Stimulated activated naive CD8-positive, alpha-beta T cell treated with anti-CD3 and anti-CD28 coated beads, Interleukin-15, amount 100 ng/mL, for 72 hours (primary cell): Measurements from ENCODE around the gene CDT1.

ENCODE experiments used
- ATAC-seq: fragments of 150-1000 bp; cut with Tn5 transposase; 2 replicates; pipeline ENCODE4 v1.10.0; 2021; ENCODE audit warnings: mild to moderate bottlenecking, moderate library complexity
- DNase-seq, 2 donors: peaks; one replicate each; pipeline ENCODE4 v3.0.0; 2021 to 2022
- H3K27ac Mint-ChIP-seq, 2 donors: one replicate each; pipeline ENCODE4 v1.8.0; 2022; ENCODE audit warnings: mild to moderate bottlenecking in 2 of 2, mixed read lengths in 2 of 2, moderate library complexity in 2 of 2
- H3K27me3 Mint-ChIP-seq: one replicate; pipeline ENCODE4 v1.8.0; 2022; ENCODE audit warnings: mixed read lengths
- H3K4me1 Mint-ChIP-seq: one replicate; pipeline ENCODE4 v1.8.0; 2022; ENCODE audit warnings: mild to moderate bottlenecking, mixed read lengths
- H3K4me3 Mint-ChIP-seq, 2 donors: one replicate each; pipeline ENCODE4 v1.8.0; 2022; ENCODE audit warnings: mild to moderate bottlenecking in 2 of 2, mixed read lengths in 2 of 2, moderate library complexity in 1 of 2
- H3K9me3 Mint-ChIP-seq, 2 donors: one replicate each; pipeline ENCODE4 v1.8.0; 2022; ENCODE audit warnings: mixed read lengths in 2 of 2

Gene CDT1

GRCh38 chr16:88856122-88856827, 52.7 kb downstream of the CDT1 start:
- DNase-seq = peak in 1 of 2 donors; percentile 20
- H3K4me1 Mint-ChIP-seq = peaks cover 39% of the 10 kb centered on the region
- H3K27me3 Mint-ChIP-seq = no peaks in the 10 kb centered on the region
- H3K4me3 Mint-ChIP-seq = peak overlapping the region; percentile 91 to 100
- H3K9me3 Mint-ChIP-seq = no peaks in the 10 kb centered on the region
- H3K27ac Mint-ChIP-seq = peak overlapping the region in 1 of 2 donors; percentile 6
- peak; percentile 64 for ATAC-seq

DNA sequence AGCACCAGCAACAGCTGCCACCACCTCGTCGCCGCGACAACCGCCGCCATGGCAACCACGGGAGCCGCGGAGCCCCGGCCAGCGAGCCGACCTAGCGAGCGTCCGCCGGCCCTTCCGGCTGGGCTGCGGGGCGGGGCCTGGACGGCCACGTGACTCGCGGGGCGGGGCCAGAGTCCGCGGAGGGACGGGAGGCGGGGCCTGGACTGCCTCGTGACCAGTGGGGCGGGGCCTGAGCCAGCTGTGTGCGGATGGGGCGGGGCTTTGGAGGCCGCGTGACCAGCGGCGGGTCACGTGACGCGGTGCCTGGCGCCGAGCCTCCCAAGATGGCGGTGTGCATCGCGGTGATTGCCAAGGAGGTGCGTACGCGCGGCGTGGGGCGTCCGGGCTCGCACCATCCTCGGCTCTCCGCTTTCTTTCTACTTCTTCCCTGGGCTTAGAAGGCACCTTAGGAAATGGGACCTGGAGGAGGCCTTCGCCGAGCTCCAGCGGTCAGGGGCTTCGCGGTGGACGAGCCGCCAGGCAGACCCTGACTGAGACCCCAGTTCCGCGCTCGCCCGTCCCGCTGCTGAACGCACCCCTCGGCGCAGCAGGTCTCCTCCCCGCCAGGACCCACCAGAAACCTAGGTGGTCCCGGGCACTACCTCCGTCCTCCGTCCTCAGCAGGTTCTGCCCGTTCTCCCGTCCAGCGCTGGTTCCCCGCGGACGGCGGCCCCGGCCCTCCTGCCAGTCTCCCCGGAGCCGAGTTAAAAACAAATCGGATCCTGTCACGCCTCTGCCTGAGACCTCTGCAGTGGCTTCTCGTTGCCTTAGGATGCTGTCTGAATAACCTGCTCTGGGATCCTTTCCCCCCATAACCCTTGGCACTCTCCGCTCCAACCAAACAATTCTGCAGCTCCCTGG, 53.5 kb downstream of the CDT1 start, which contains the start of the genes GALNS and TRAPPC2L:
GALNS (minus strand) TSS at position 120 of the 900 bp plus-strand sequence; CDS start at position 50, 70 bp downstream.
TRAPPC2L (plus strand) TSS at position 300 of the 900 bp plus-strand sequence; CDS start at position 324, 24 bp downstream.
- DNase-seq = peak; percentile 98 to 99
- no peaks in the 10 kb centered on the region for H3K9me3 Mint-ChIP-seq
- ATAC-seq = peak; percentile 82
- peak within 1 kb of the TSS; percentile 88 to 98 for H3K27ac Mint-ChIP-seq
- H3K27me3 Mint-ChIP-seq = no peaks in the 10 kb centered on the region
- peaks cover 39% of the 10 kb centered on the region for H3K4me1 Mint-ChIP-seq
- peak within 1 kb of the TSS; percentile 91 to 100 for H3K4me3 Mint-ChIP-seq

GRCh38 chr16:88857728-88858339, 54.2 kb downstream of the CDT1 start:
- DNase-seq (peak; percentile 66 to 77), ATAC-seq (peak; percentile 73)
- H3K4me3 Mint-ChIP-seq = peak overlapping the region; percentile 91 to 100
- H3K27me3 Mint-ChIP-seq = no peaks in the 10 kb centered on the region
- peaks cover 39% of the 10 kb centered on the region for H3K4me1 Mint-ChIP-seq
- H3K27ac Mint-ChIP-seq = peak overlapping the region; percentile 86 to 98
- H3K9me3 Mint-ChIP-seq = no peaks in the 10 kb centered on the region
